ENCODE data around the gene GPRC5B.

The GPRC5B gene

GRCh38 chr16:19884611-19885450, at the start of gene GPRC5B:
Gene GPRC5B (minus strand): TSS chr16:19884848. CDS start chr16:19872845, 12,003 bp downstream.
- FAIRE-seq = no peak

DNA sequence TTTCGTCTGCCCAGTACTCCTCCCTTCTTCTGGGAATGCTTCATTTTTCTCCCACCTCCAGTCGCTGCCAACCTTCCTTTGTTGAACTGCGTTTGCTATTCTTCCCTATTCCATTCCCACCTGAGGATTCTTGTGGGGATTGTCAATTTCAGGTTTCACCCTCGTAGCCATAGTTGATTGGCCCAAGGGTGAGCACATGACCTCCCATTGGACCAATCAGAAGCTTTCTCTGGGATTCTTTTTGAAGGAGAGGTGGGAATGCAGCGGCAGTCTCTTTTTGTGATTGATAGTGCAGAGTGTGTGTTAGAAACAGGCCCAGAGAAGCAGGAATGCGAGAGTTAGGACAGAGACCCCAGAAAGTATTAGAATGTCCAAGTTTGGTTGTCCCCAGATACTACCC, 49.1 kb upstream of the GPRC5B start:
- no peak for FAIRE-seq

- no peak for FAIRE-seq
Observed at GRCh38 chr16:19929062-19929511, 44.4 kb upstream of the GPRC5B start.

- no peak for FAIRE-seq
Observed at GRCh38 chr16:19928432-19928831, 43.8 kb upstream of the GPRC5B start.

DNA sequence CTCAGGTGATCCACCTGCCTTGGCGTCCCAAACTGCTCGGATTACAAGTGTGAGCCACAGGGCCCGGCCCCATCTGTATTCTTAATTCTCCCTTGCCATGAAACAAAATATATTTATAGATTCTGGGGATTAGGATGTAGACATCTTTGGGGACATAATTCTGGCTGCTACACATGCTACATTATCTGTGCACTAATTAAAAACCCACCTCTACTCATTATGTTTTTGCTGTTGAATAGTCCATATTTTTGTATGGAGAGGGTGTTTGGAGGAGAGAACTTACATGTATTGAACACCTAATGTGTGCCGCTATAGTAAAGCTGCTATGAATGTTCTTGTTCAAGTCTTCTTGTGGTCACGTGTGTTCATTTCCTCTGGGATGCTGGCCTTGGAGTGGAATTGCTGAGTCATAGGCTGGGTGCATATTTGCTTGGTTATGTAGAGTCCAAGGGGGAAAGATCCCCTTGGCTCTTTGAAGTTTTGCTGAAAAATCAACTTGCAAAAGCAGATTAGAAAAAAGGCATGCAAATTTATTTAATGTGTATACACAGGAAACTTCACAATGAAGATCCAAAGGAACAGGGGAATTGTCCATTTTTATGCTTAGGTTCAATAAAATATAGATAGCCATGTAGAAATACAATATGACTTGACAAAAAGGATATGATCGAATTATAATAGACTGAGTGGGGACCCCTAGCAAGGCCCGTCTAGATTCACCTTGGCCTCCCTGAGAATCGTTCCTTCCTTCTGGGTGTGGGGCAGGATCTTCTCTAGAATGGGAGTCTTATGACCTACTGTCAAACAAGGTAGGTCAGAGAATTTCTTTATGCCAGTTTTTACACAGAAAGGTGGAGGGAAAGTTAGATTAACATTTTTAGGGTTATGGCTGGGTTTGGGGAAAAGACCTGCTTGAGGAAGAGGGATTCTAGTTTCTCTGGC, 42.1 kb upstream of the GPRC5B start:
- no peak for FAIRE-seq

GRCh38 chr16:19923396-19923795, 38.7 kb upstream of the GPRC5B start:
- FAIRE-seq = no peak

GRCh38 chr16:19919142-19919541, 34.5 kb upstream of the GPRC5B start:
- FAIRE-seq = no peak

GRCh38 chr16:19916064-19916463, 31.4 kb upstream of the GPRC5B start:
- FAIRE-seq = no peak

DNA sequence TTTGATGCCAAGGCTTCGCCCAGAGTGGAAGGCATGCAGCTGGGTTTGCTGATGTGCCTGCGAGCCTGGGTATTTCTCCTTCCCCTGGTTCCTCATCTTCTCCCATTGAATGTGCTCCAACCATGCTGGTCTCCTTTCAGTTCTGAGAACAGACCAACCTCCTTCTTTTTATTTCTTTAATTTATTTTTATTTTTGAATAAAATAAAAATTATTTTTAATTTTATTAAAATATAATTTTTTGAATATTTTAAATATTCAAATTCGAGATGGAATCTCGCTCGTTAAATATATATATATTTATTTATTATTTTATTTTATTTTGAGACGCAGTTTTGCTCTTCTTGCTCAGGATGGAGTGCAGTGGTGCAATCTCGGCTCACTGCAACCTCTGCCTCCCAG, 30.2 kb upstream of the GPRC5B start:
- no peak for FAIRE-seq

DNA sequence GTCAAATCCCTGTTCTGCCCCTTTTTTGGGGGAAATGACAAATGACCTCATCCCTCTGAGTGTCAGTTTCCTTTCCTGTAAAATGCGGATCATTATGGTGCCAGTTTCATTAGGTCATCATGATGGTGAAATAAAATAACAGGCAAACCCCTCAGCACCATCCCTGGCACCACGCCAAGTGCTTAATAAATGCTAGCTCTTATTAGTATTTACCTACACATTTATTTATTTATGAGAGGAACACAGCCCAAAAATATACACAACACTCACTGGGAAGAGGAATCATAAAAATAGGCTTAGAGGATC, 28.6 kb upstream of the GPRC5B start:
- no peak for FAIRE-seq

- FAIRE-seq = no peak
Observed at GRCh38 chr16:19912455-19913339, 28.0 kb upstream of the GPRC5B start.

- FAIRE-seq = no peak
Observed at GRCh38 chr16:19911747-19912454, 27.3 kb upstream of the GPRC5B start.

GRCh38 chr16:19911204-19911603, 26.6 kb upstream of the GPRC5B start:
- FAIRE-seq = no peak

GRCh38 chr16:19909750-19910322, 25.2 kb upstream of the GPRC5B start:
- no peak for FAIRE-seq

- no peak for FAIRE-seq
Observed at GRCh38 chr16:19908921-19909320, 24.3 kb upstream of the GPRC5B start.

DNA sequence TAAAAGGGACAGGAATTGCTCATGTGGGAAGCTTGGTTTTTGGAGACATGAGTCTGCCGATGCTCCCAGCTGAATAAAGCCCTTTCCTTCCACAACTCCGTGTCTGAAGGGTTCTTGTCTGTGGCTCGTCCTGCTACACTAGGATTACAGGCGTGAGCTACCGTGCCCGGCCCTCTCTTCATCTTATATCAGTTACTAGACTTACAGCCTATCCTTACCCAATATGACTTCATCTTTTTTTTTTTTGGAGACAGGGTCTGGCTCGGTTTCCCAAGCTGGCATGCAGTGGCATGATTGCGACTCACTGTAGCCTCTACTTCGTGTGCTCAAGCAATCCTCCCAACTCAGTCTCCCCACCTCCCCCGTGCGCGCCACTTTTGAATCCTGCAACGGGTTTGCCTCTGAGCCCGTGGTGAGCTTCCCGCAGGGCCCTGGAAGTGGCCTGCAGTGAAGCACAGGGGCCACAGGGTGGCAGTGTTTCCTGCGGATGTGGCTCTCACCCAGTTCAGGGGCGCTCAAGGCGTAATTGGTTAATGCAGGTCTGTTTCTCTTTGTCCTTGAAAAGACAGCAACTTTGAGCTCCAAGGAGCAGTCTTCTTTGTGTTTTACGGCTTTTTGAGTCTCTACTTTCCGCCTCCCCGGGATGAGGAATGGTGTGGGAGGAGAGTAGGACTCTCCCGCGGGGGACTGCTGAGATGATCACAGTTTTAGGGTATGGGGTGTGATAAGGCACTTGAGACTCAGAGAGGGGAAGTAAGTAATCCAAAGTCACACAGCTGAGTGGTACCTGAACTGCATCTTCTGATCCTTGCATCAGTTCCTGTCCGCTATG, 22.7 kb upstream of the GPRC5B start:
- no peak for FAIRE-seq

GRCh38 chr16:19901164-19901563, 16.5 kb upstream of the GPRC5B start:
- FAIRE-seq = no peak

GRCh38 chr16:19899605-19899955, 14.9 kb upstream of the GPRC5B start:
- no peak for FAIRE-seq

- no peak for FAIRE-seq
Observed at GRCh38 chr16:19898924-19899604, 14.4 kb upstream of the GPRC5B start.

DNA sequence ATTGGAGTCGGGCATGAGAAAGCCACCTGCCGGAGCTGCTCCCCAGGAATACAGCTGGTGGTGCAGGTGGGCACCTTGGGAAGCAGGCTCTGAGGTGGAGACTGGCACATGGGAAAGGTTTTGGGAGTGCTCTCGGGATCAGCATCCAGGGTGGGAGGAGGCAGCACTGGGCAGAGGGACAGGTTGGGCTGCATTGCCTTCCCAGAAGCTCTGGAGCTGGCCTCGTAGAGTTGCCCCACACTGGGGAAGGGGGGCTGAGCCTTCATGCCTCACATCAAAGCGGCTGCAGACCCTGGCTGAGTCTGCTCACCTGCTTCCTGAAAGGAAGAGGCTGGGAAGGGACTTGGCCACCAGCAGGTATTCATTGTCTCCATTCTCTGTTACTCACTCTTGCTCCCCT, 13.5 kb upstream of the GPRC5B start:
- FAIRE-seq = no peak

Data from colon (tissue), 2 donors.